Esophagus squamous epithelium (tissue), 4 donors: ENCODE results near the gene PPIP5K2.

Experiments used
- POLR2A ChIP-seq, 4 donors: fragments of 450-650 bp; IDR thresholded peaks; one replicate each; pipeline ENCODE4 v1.6.1; 2017; ENCODE audit warnings: antibody characterized with exemption in 4 of 4, mild to moderate bottlenecking in 4 of 4, moderate library complexity in 3 of 4
- TF ChIP-seq, protein P1 (sequence below), 6 experiments: fragments of 450-650 bp in 4 of 6; fragments of 200-600 bp in 2 of 6; sonication (generic) in 2 of 6; IDR thresholded peaks; one replicate each; pipeline ENCODE4 v1.5.1; 2016 to 2019; ENCODE audit warnings: antibody characterized with exemption in 6 of 6, mild to moderate bottlenecking in 4 of 6, moderate library complexity in 4 of 6

DNA sequence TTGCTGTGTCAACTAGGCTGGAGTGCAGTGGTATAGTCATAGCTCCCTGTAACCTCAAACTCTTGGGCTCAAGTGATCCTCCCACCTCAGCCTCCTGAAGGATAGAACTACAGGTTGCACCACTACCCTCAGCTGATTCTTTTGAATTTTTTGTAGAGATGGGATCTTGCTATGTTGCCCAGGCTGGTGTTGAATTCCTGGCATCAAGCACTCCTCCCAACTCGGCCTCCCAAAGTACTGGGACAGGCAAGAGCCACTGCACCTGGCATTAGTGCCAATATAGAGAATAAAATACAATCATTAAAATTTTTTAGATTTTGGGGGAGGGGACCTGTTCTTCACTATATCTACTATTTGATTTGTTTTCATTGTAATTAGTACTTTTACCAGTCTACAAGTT lies 15.4 kb downstream of the PPIP5K2 start:
- TF ChIP-seq, protein P1, sequence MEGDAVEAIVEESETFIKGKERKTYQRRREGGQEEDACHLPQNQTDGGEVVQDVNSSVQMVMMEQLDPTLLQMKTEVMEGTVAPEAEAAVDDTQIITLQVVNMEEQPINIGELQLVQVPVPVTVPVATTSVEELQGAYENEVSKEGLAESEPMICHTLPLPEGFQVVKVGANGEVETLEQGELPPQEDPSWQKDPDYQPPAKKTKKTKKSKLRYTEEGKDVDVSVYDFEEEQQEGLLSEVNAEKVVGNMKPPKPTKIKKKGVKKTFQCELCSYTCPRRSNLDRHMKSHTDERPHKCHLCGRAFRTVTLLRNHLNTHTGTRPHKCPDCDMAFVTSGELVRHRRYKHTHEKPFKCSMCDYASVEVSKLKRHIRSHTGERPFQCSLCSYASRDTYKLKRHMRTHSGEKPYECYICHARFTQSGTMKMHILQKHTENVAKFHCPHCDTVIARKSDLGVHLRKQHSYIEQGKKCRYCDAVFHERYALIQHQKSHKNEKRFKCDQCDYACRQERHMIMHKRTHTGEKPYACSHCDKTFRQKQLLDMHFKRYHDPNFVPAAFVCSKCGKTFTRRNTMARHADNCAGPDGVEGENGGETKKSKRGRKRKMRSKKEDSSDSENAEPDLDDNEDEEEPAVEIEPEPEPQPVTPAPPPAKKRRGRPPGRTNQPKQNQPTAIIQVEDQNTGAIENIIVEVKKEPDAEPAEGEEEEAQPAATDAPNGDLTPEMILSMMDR (IDR thresholded peaks at IDR 0.05), result no peak
- no peak for TF ChIP-seq POLR2A (IDR thresholded peaks at IDR 0.05)
